GM23338 (cell line): ENCODE measurements around the gene GSTM5. TPM values are rescaled to one million over a fixed set of nuclear protein-coding genes. Genes with fewer than 3 reads are reported as not detected.

ENCODE experiments used
- ATAC-seq: fragments of 200-7000 bp; cut with Tn5 transposase; 3 replicates; pipeline ENCODE4 v1.9.1; 2020
- DNase-seq: peaks from one replicate; pipeline ENCODE4 v3.0.0-alpha.2; 2015; ENCODE audit warnings: low spot score
- H2AFZ ChIP-seq: fragments of 200-600 bp; sonication (generic); 2 replicates; pipeline ENCODE4 v1.8.0; 2016; ENCODE audit warnings: antibody characterized with exemption, mild to moderate bottlenecking, moderate library complexity
- H3F3A ChIP-seq: fragments of 200-600 bp; sonication (generic); replicated peaks from 2 replicates; pipeline ENCODE4 v1.8.0; 2017; ENCODE audit warnings: antibody characterized with exemption, mixed run types, low read depth
- H3K27ac ChIP-seq: fragments of 200-600 bp; sonication (generic); 2 replicates; pipeline ENCODE4 v1.6.1; 2016; ENCODE audit warnings: low read depth
- H3K27me3 ChIP-seq: fragments of 200-600 bp; sonication (generic); 2 replicates; pipeline ENCODE4 v1.8.0; 2016; ENCODE audit warnings: mild to moderate bottlenecking, mixed run types, moderate library complexity; ENCODE audit not compliant: insufficient read depth
- H3K36me3 ChIP-seq: fragments of 200-600 bp; sonication (generic); 2 replicates; pipeline ENCODE4 v1.8.0; 2016; ENCODE audit warnings: mild to moderate bottlenecking; ENCODE audit not compliant: insufficient read depth
- H3K4me1 ChIP-seq: fragments of 200-600 bp; sonication (generic); 2 replicates; pipeline ENCODE4 v1.8.0; 2016; ENCODE audit warnings: mild to moderate bottlenecking, moderate library complexity; ENCODE audit not compliant: insufficient read depth
- H3K4me2 ChIP-seq: fragments of 200-600 bp; sonication (generic); 2 replicates; pipeline ENCODE4 v1.7.1; 2017; ENCODE audit warnings: mixed run types
- H3K4me3 ChIP-seq: fragments of 200-600 bp; sonication (generic); 2 replicates; pipeline ENCODE4 v1.6.1; 2016; ENCODE audit warnings: mixed run types
- H3K79me2 ChIP-seq: fragments of 200-600 bp; sonication (generic); replicated peaks from 2 replicates; pipeline ENCODE4 v1.8.0; 2017; ENCODE audit warnings: mild to moderate bottlenecking; ENCODE audit not compliant: insufficient read depth
- H3K9me2 ChIP-seq: fragments of 200-600 bp; sonication (generic); 2 replicates; pipeline ENCODE4 v1.8.0; 2017; ENCODE audit not compliant: insufficient read depth
- H4K20me1 ChIP-seq: fragments of 200-600 bp; sonication (generic); replicated peaks from 2 replicates; pipeline ENCODE4 v1.8.0; 2017; ENCODE audit warnings: mild to moderate bottlenecking; ENCODE audit not compliant: insufficient read depth
- H3K27ac Mint-ChIP-seq: 2 replicates; pipeline ENCODE4 v1.8.0; 2020; ENCODE audit warnings: inconsistent platforms, mild to moderate bottlenecking, moderate library complexity, mixed read lengths
- H3K27me3 Mint-ChIP-seq: 3 replicates; pipeline ENCODE4 v1.8.0; 2022; ENCODE audit warnings: low read depth, mild to moderate bottlenecking, moderate library complexity, mixed read lengths, inconsistent platforms; ENCODE audit not compliant: insufficient read depth, poor library complexity
- H3K36me3 Mint-ChIP-seq: 3 replicates; pipeline ENCODE4 v1.8.0; 2021; ENCODE audit warnings: low read depth, mild to moderate bottlenecking, inconsistent platforms, moderate library complexity, mixed read lengths
- H3K4me1 Mint-ChIP-seq: 3 replicates; pipeline ENCODE4 v1.8.0; 2020; ENCODE audit warnings: mild to moderate bottlenecking, inconsistent platforms, mixed read lengths
- H3K4me3 Mint-ChIP-seq: 3 replicates; pipeline ENCODE4 v1.8.0; 2021; ENCODE audit warnings: moderate library complexity, mild to moderate bottlenecking, inconsistent platforms, mixed read lengths
- H3K9me3 Mint-ChIP-seq: 3 replicates; pipeline ENCODE4 v1.8.0; 2020; ENCODE audit warnings: moderate library complexity, mild to moderate bottlenecking, inconsistent platforms, mixed read lengths
- CREB1 ChIP-seq: fragments of 250-450 bp; sonication (Bioruptor Pico); IDR thresholded peaks from 2 replicates; pipeline ENCODE4 v1.5.0; 2020; ENCODE audit warnings: low read depth, mild to moderate bottlenecking, moderate library complexity
- CTCF ChIP-seq, 2 experiments: fragments of 200-600 bp in 1 of 2; sonication (generic) in 1 of 2; conservative IDR thresholded peaks; 2 replicates each; pipeline versions ENCODE4 v1.5.1 to v1.6.1; 2016 to 2017; ENCODE audit warnings: antibody characterized with exemption in 2 of 2, low read depth in 2 of 2, mild to moderate bottlenecking in 2 of 2, moderate library complexity in 1 of 2
- ETS1 ChIP-seq: IDR thresholded peaks from 2 replicates; pipeline ENCODE4 v1.6.1; 2016; ENCODE audit warnings: antibody characterized with exemption
- EZH2 ChIP-seq: fragments of 200-600 bp; sonication (generic); IDR thresholded peaks from one replicate; pipeline ENCODE4 v1.8.0; 2017; ENCODE audit warnings: antibody characterized with exemption, mild to moderate bottlenecking, low read depth; ENCODE audit not compliant: unreplicated experiment
- EZH2phosphoT487 ChIP-seq: fragments of 200-600 bp; sonication (generic); IDR thresholded peaks from one replicate; pipeline ENCODE4 v1.8.1; 2018; ENCODE audit warnings: antibody characterized with exemption; ENCODE audit not compliant: unreplicated experiment
- JUNB ChIP-seq: IDR thresholded peaks from one replicate; pipeline ENCODE4 v1.6.1; 2016; ENCODE audit warnings: antibody characterized with exemption; ENCODE audit not compliant: unreplicated experiment
- NANOG ChIP-seq: IDR thresholded peaks from 2 replicates; pipeline ENCODE4 v1.6.1; 2016; ENCODE audit warnings: antibody characterized with exemption, borderline replicate concordance
- POLR2AphosphoS5 ChIP-seq: IDR thresholded peaks from 2 replicates; pipeline ENCODE4 v1.6.1; 2016; ENCODE audit warnings: antibody characterized with exemption, low read depth
- REST ChIP-seq: IDR thresholded peaks from one replicate; pipeline ENCODE4 v1.6.1; 2018; ENCODE audit warnings: antibody characterized with exemption; ENCODE audit not compliant: unreplicated experiment
- STAT1 ChIP-seq: IDR thresholded peaks from one replicate; pipeline ENCODE4 v1.6.1; 2016; ENCODE audit warnings: antibody characterized with exemption; ENCODE audit not compliant: unreplicated experiment
- ZNF114 ChIP-seq: fragments of 250-450 bp; sonication (Bioruptor Pico); IDR thresholded peaks from 2 replicates; pipeline ENCODE4 v1.5.0; 2020; ENCODE audit warnings: mild to moderate bottlenecking, moderate library complexity
- ZNF331 ChIP-seq: fragments of 250-450 bp; sonication (Bioruptor Pico); IDR thresholded peaks from 2 replicates; pipeline ENCODE4 v1.5.0; 2020; ENCODE audit warnings: low read depth, mild to moderate bottlenecking, moderate library complexity
- ZNF462 ChIP-seq: fragments of 250-450 bp; sonication (Bioruptor Pico); IDR thresholded peaks from 2 replicates; pipeline ENCODE4 v1.5.0; 2020; ENCODE audit warnings: mild to moderate bottlenecking, moderate library complexity
- polyA plus RNA-seq: library from polyadenylated mRNA; unstranded; fragments of >200 nt; fragmentation: Nextera tagmentation; extraction: Ambion mirVana; gene quantifications from 2 replicates; pipeline ENCODE4 v1.2.1, GENCODE V29; 2016
- total RNA-seq: library from RNA; depleted of rRNA; stranded (reverse); fragments of >200 nt; shearing (Covaris generic); gene quantifications from 2 replicates; pipeline ENCODE4 v1.2.3, GENCODE V29; 2014

Gene GSTM5
- total and polyA plus RNA-seq, 2 experiments from 2014 or later, result 2.5 to 5.0 TPM

GRCh38 chr1:109760581-109761226 is 48.7 kb downstream of the GSTM5 start:
- DNase-seq (no peak), ATAC-seq (no peak)
- Histone ChIP-seq H3K4me3 (no peak overlapping the region), H3K27ac (no peak overlapping the region), H3K79me2 (no peaks in the 10 kb centered on the region), H4K20me1 (no peaks in the 10 kb centered on the region), H3K4me2 (no peak overlapping the region), H3K36me3 (no peaks in the 10 kb centered on the region), H3K27me3 (no peaks in the 10 kb centered on the region), H3K4me1 (no peaks in the 10 kb centered on the region), H3K9me2 (no peaks in the 10 kb centered on the region), H2AFZ (no peak overlapping the region), H3F3A (no peaks in the 10 kb centered on the region)
- TF ChIP-seq ZNF331 (CRISPR knock-in tag) (no peak), ZNF462 (CRISPR knock-in tag) (no peak), CREB1 (CRISPR knock-in tag) (no peak), JUNB (no peak), POLR2AphosphoS5 (no peak), ZNF114 (no peak), CTCF (conservative IDR thresholded peaks at IDR 0.05; ENCODE audit: low read depth in 2 of 2) (no peak), REST (no peak), ETS1 (no peak), NANOG (no peak), EZH2 (no peak), STAT1 (no peak), EZH2phosphoT487 (no peak)
- H3K4me1 Mint-ChIP-seq, result peaks cover 5% of the 10 kb centered on the region
- no peaks in the 10 kb centered on the region; the same call in 2 of the 3 replicates for H3K36me3 Mint-ChIP-seq
- H3K27me3 Mint-ChIP-seq, result peaks cover 13% of the 10 kb centered on the region
- peak overlapping the region; percentile 65; the same call in 1 of the 2 replicates for H3K27ac Mint-ChIP-seq
- no peak overlapping the region for H3K4me3 Mint-ChIP-seq
- H3K9me3 Mint-ChIP-seq, result no peaks in the 10 kb centered on the region; the same call in 2 of the 3 replicates
